NK-92 (cell line): Measurements from ENCODE around the gene B3GALT5.
"Not testable (repeated sequence)": the region's sequence is repeated elsewhere in the genome, so short reads cannot be mapped to it uniquely, and the experiment has no call there.

Experiments
- DNase-seq: peaks from one replicate; lab custom pipeline; 2025; ENCODE audit not compliant: unreplicated experiment; lab: John Stamatoyannopoulos, UW

The B3GALT5 gene

GRCh38 chr21:39666026-39666425 lies 53.3 kb downstream of the B3GALT5 start:
- DNase-seq, result no peak

GRCh38 chr21:39666681-39667315 lies 54.1 kb downstream of the B3GALT5 start:
- DNase-seq, result no peak

GRCh38 chr21:39667353-39667891 lies 54.7 kb downstream of the B3GALT5 start:
- no peak for DNase-seq

- DNase-seq, result no peak
Measured at GRCh38 chr21:39668369-39668768, 55.6 kb downstream of the B3GALT5 start.

GRCh38 chr21:39669485-39669884 lies 56.7 kb downstream of the B3GALT5 start:
- no peak for DNase-seq

- no peak for DNase-seq
Measured at GRCh38 chr21:39669976-39670661, 57.4 kb downstream of the B3GALT5 start.

GRCh38 chr21:39670701-39671100 lies 58.0 kb downstream of the B3GALT5 start:
- no peak for DNase-seq

GRCh38 chr21:39671986-39672385 lies 59.2 kb downstream of the B3GALT5 start:
- DNase-seq, result no peak

- no peak for DNase-seq
Measured at GRCh38 chr21:39673163-39673562, 60.4 kb downstream of the B3GALT5 start.

- DNase-seq, result no peak
Measured at GRCh38 chr21:39673736-39674135, 61.0 kb downstream of the B3GALT5 start.

GRCh38 chr21:39674801-39675200 lies 62.1 kb downstream of the B3GALT5 start:
- DNase-seq, result no peak

GRCh38 chr21:39675590-39675989 lies 62.9 kb downstream of the B3GALT5 start:
- no peak for DNase-seq

- DNase-seq, result no peak
Measured at GRCh38 chr21:39675993-39676661, 63.4 kb downstream of the B3GALT5 start.

GRCh38 chr21:39680216-39680615 lies 67.5 kb downstream of the B3GALT5 start:
- DNase-seq, result no peak

GRCh38 chr21:39681257-39681656 lies 68.5 kb downstream of the B3GALT5 start:
- DNase-seq, result no peak

- no peak for DNase-seq
Measured at GRCh38 chr21:39681845-39682244, 69.1 kb downstream of the B3GALT5 start.

- no peak for DNase-seq
Measured at GRCh38 chr21:39685236-39685635, 72.5 kb downstream of the B3GALT5 start.

- no peak for DNase-seq
Measured at GRCh38 chr21:39685991-39686390, 73.3 kb downstream of the B3GALT5 start.

- no peak for DNase-seq
Measured at GRCh38 chr21:39686646-39687468, 74.1 kb downstream of the B3GALT5 start.

GRCh38 chr21:39688010-39688409 lies 75.3 kb downstream of the B3GALT5 start:
- no peak for DNase-seq

GRCh38 chr21:39689860-39690259 lies 77.1 kb downstream of the B3GALT5 start:
- not testable (repeated sequence) for DNase-seq
